ENCODE results near the gene NFIA.
A peak's percentile ranks its signal among the peaks of the same experiment; 100 is the strongest.

The NFIA gene

GRCh38 chr1:61183471-61184039 is 101.2 kb downstream of the NFIA start:
- TF ChIP-seq CTCF (IDR thresholded peaks at IDR 0.05; ENCODE audit: unreplicated experiment in 3 of 3): no peak

DNA sequence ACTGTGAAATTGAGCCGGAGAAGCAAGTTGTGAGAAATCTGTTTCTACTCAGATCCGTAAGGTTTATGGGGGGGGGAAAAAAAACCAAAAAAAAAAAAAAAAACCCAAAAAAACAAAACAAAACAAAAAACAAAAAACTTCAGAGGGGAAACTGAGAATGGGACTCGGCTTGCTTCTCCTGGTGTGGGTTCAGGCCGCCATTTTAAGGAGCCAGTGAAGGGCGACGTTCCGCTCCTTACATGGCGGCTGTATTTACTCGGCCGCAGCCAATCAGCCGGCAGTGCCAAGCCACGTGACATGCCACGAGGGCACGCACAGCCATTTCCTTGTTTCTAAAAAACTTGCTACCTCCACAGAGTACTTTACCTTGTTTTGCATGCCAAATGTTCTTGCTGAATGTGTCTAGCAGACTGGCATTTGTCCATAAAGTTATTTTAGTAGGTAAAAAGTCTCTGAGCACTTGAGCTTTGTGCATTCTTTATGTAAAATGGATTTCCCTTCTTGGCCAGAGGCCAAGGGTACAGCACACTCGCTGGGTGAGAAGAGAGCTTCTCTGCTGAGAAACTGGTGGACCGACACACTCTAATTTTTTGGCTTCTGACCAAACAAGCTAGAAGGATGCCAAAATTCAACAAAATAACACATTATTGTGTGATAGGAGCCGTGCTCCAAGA is 101.8 kb downstream of the NFIA start:
- Mint-ChIP-seq H3K4me1 (peaks cover 83% of the 10 kb centered on the region), H3K9me3 (no peaks in the 10 kb centered on the region), H3K27ac (peak overlapping the region; percentile 96 to 99 (median 98)), H3K27me3 (ENCODE audit: low read depth) (no peaks in the 10 kb centered on the region), H3K36me3 (ENCODE audit: low read depth) (peaks cover 4% of the 10 kb centered on the region), H3K4me3 (peak overlapping the region; percentile 68 to 82 (median 81))
- no peak for TF ChIP-seq CTCF (IDR thresholded peaks at IDR 0.05; ENCODE audit: unreplicated experiment in 3 of 3)

More at GRCh38 chr1:61183471-61184039, 101.2 kb downstream of the NFIA start:
- Mint-ChIP-seq H3K4me3 (peak overlapping the region; percentile 68 to 82 (median 81)), H3K27ac (peak overlapping the region; percentile 96 to 99 (median 98)), H3K4me1 (peaks cover 80% of the 10 kb centered on the region), H3K27me3 (ENCODE audit: low read depth) (no peaks in the 10 kb centered on the region), H3K36me3 (ENCODE audit: low read depth) (no peaks in the 10 kb centered on the region), H3K9me3 (no peaks in the 10 kb centered on the region)

DNA sequence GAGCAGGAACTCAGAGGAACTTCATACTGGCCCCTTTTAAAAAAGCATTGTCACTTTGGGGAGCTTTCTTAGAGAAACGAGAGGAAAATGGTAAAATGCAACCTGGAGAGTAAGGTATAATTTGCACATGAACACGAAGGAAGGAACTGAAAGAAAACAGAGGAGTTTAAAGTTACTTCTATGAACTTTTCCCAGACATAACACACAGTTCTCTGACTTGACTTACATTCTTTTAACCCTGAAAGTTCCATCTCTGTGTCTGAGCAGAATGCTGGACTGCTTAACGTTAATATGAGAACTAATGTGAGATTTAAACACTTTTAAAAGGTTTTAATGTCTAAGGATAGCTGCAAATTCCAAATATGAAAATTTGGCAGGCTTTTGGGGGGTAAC is 102.3 kb downstream of the NFIA start:
- peaks cover 83% of the 10 kb centered on the region for H3K4me1 Mint-ChIP-seq
- H3K27ac Mint-ChIP-seq: peak overlapping the region; percentile 96 to 99 (median 98)
- peak overlapping the region; percentile 68 to 82 (median 81) for H3K4me3 Mint-ChIP-seq
- no peaks in the 10 kb centered on the region for H3K27me3 Mint-ChIP-seq (ENCODE audit: low read depth)
- TF ChIP-seq CTCF (IDR thresholded peaks at IDR 0.05; ENCODE audit: unreplicated experiment in 3 of 3): no peak
- H3K9me3 Mint-ChIP-seq: no peaks in the 10 kb centered on the region
- H3K36me3 Mint-ChIP-seq (ENCODE audit: low read depth): peaks cover 4% of the 10 kb centered on the region

DNA sequence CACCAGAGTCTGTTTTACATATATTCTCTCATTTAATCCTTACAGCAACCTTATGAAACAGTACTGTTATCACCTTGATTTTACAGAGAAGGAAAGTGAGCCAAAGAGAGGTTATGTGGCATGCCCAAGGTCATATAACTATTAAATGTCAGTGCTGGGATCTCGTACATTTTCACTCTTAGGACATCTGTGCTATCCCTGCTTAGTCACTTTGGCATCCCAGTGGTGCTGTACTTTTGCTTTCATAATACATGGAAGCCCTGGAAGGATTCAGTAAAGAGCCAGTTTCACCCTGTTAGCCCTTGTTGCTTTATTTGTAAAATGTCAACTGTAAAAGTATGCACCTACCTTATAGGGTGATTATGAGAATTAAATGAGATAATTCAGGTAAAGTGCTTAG is 104.4 kb downstream of the NFIA start:
- no peak for TF ChIP-seq CTCF (IDR thresholded peaks at IDR 0.05; ENCODE audit: unreplicated experiment in 3 of 3)
- Mint-ChIP-seq H3K4me1 (peaks cover 85% of the 10 kb centered on the region), H3K4me3 (no peak overlapping the region), H3K36me3 (ENCODE audit: low read depth) (peaks cover 4% of the 10 kb centered on the region), H3K9me3 (no peaks in the 10 kb centered on the region), H3K27me3 (ENCODE audit: low read depth) (no peaks in the 10 kb centered on the region), H3K27ac (peak overlapping the region; percentile 15 to 99 (median 98))

- no peak overlapping the region for H3K4me3 Mint-ChIP-seq
- peak overlapping the region in 2 of 3 experiments; percentile 71 to 99 for H3K27ac Mint-ChIP-seq
- peaks cover 77% of the 10 kb centered on the region for H3K4me1 Mint-ChIP-seq
- TF ChIP-seq CTCF (IDR thresholded peaks at IDR 0.05; ENCODE audit: unreplicated experiment in 3 of 3): no peak
- H3K9me3 Mint-ChIP-seq: no peaks in the 10 kb centered on the region
- H3K36me3 Mint-ChIP-seq (ENCODE audit: low read depth): peaks cover 4% of the 10 kb centered on the region
- no peaks in the 10 kb centered on the region for H3K27me3 Mint-ChIP-seq (ENCODE audit: low read depth)
Observed at GRCh38 chr1:61187352-61188086, 105.2 kb downstream of the NFIA start.

All from nephron (organoid).